Thoracic aorta (tissue), 2 donors: Measurements from ENCODE around the gene POLN. TPM values are rescaled to one million over a fixed set of nuclear protein-coding genes. Genes with fewer than 3 reads are reported as not detected.

ENCODE experiments used
- ATAC-seq: fragments of 150-250 bp; one replicate; pipeline ENCODE4 v1.8.0; 2017; ENCODE audit warnings: low read depth; ENCODE audit not compliant: insufficient number of reproducible peaks, low FRiP score
- DNase-seq: peaks from one replicate; pipeline ENCODE4 v3.0.0-alpha.2; 2020; ENCODE audit warnings: low spot score
- H3K27ac ChIP-seq, 2 donors: fragments of 200-600 bp; sonication (generic); 1 replicate in 1 of 2; 2 replicates in 1 of 2; pipeline ENCODE4 v1.5.1; 2016; ENCODE audit warnings: mild to moderate bottlenecking in 2 of 2, moderate library complexity in 2 of 2
- H3K27me3 ChIP-seq: fragments of 200-600 bp; sonication (generic); replicated peaks from 2 replicates; pipeline ENCODE4 v1.6.0; 2016; ENCODE audit warnings: mild to moderate bottlenecking; ENCODE audit not compliant: insufficient read depth
- H3K36me3 ChIP-seq: fragments of 200-600 bp; sonication (generic); one replicate; pipeline ENCODE4 v1.5.1; 2016
- H3K4me1 ChIP-seq, 2 donors: fragments of 200-600 bp; sonication (generic); 1 replicate in 1 of 2; 2 replicates in 1 of 2; pipeline versions ENCODE4 v1.5.1 to v1.6.0; 2016; ENCODE audit warnings: low read depth in 2 of 2, mild to moderate bottlenecking in 1 of 2; ENCODE audit not compliant: control insufficient read depth in 1 of 2
- H3K4me3 ChIP-seq: fragments of 200-600 bp; sonication (generic); 2 replicates; pipeline ENCODE4 v1.5.1; 2016; ENCODE audit warnings: mild to moderate bottlenecking
- H3K9me3 ChIP-seq: fragments of 200-600 bp; sonication (generic); 2 replicates; pipeline ENCODE4 v1.5.1; 2016
- total RNA-seq, 2 donors: library from RNA; depleted of rRNA; stranded (reverse); fragments of >200 nt; gene quantifications; one replicate each; pipeline versions ENCODE4 v1.1.0 to v1.2.3, GENCODE V29; 2016
- TF ChIP-seq, protein P1 (sequence below): fragments of 200-600 bp; sonication (generic); IDR thresholded peaks from one replicate; pipeline ENCODE4 v1.5.1; 2019; ENCODE audit warnings: antibody characterized with exemption

Gene POLN
- total RNA-seq, 2 donors from 2014 or later = 3.2 to 3.5 TPM

DNA sequence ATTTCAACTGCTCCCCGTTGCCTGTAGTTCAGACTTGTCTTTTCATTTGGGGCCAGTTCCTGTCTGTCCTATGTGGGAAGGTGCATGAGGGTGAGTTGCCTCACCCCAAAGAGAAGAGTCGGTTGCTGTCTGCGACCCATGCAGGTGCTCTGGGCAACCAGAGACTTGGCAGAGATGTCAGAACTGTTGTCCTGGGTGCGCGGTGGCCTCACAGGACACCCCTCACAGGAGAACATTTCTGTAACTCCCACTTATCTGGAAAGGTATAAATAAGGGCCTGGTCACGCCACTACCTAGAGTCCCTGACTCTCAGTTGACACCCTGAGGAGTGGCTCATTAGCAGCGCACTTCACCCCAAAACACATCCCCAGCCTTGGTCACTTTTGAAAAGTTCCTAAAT lies 192.5 kb downstream of the POLN start:
- no peaks in the 10 kb centered on the region for H3K4me1 ChIP-seq
- H3K27ac ChIP-seq = no peak overlapping the region
- TF ChIP-seq, protein P1, sequence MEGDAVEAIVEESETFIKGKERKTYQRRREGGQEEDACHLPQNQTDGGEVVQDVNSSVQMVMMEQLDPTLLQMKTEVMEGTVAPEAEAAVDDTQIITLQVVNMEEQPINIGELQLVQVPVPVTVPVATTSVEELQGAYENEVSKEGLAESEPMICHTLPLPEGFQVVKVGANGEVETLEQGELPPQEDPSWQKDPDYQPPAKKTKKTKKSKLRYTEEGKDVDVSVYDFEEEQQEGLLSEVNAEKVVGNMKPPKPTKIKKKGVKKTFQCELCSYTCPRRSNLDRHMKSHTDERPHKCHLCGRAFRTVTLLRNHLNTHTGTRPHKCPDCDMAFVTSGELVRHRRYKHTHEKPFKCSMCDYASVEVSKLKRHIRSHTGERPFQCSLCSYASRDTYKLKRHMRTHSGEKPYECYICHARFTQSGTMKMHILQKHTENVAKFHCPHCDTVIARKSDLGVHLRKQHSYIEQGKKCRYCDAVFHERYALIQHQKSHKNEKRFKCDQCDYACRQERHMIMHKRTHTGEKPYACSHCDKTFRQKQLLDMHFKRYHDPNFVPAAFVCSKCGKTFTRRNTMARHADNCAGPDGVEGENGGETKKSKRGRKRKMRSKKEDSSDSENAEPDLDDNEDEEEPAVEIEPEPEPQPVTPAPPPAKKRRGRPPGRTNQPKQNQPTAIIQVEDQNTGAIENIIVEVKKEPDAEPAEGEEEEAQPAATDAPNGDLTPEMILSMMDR = no peak
- H3K36me3 ChIP-seq = no peaks in the 10 kb centered on the region
- H3K9me3 ChIP-seq = no peaks in the 10 kb centered on the region
- DNase-seq (no peak), ATAC-seq (no peak)
- H3K27me3 ChIP-seq = peaks cover 3% of the 10 kb centered on the region
- H3K4me3 ChIP-seq = no peak overlapping the region

DNA sequence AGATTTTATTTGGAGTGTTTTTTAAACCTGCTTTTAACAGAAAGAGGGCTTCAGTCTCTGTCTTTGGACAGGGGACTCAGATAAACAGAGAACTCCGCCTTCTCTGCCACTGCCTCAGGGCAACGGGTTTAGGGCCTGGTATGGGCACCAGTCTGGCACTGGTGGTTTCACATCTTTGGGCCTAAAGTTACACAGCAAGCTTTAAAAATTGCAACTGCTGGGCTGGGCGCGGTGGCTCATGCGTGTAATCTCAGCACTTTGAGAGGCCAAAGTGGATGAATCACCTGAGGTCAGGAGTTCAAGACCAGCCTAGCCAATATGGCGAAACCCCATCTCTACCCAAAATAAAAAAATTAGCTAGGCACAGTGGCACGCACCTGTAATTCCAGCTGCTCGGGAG lies 193.1 kb downstream of the POLN start:
- H3K4me3 ChIP-seq = no peak overlapping the region
- no peaks in the 10 kb centered on the region for H3K4me1 ChIP-seq
- H3K27me3 ChIP-seq = peaks cover 3% of the 10 kb centered on the region
- H3K36me3 ChIP-seq = no peaks in the 10 kb centered on the region
- ATAC-seq = no peak
- DNase-seq = no peak
- TF ChIP-seq, protein P1 = no peak
- no peak overlapping the region for H3K27ac ChIP-seq
- H3K9me3 ChIP-seq = no peaks in the 10 kb centered on the region

DNA sequence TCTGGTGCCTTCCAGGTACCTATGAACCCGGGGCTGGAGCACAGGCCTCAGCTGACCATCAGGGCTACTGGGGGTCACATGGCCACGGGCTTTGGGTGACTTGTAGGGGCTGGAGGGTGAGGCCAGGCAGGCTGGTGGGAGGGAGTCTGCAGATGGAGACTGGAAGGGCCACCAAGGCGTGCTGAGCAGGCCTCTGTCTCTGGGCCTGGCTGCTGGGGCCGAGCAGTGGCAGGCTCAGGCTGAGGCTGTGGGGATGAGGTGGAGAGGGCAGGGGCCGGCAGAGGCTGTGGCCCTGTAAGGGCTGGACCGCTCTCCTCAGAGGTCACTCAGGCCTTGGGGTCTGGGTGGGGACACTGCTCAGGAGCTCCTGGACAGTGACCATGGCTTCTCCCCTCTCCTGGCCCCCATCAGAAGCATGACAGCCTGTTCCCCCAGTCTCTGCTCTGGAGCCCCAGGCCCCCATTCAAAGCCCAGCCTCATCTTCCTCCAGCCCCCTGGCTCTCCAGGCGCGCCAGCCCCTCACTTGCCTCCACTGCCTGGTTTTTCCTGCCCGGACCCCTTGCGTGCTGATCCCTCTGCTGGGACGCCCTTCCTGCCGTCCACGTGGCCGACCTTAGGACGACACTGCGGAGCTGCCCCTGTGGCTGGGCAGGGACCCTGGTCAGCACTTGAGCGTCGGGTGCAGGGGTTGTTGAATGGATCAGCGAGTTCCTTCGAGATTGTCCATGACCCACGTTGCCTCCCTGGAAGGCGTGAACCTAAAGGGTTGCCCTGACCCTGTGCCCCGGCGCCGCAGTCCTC lies 193.9 kb downstream of the POLN start:
- H3K27ac ChIP-seq = no peak overlapping the region
- H3K27me3 ChIP-seq = peaks cover 3% of the 10 kb centered on the region
- TF ChIP-seq, protein P1 = no peak
- ATAC-seq (no peak), DNase-seq (no peak)
- H3K4me1 ChIP-seq = peaks cover 0 to 1% of the 10 kb centered on the region in 2 donors
- no peaks in the 10 kb centered on the region for H3K9me3 ChIP-seq
- no peak overlapping the region for H3K4me3 ChIP-seq
- H3K36me3 ChIP-seq = no peaks in the 10 kb centered on the region

DNA sequence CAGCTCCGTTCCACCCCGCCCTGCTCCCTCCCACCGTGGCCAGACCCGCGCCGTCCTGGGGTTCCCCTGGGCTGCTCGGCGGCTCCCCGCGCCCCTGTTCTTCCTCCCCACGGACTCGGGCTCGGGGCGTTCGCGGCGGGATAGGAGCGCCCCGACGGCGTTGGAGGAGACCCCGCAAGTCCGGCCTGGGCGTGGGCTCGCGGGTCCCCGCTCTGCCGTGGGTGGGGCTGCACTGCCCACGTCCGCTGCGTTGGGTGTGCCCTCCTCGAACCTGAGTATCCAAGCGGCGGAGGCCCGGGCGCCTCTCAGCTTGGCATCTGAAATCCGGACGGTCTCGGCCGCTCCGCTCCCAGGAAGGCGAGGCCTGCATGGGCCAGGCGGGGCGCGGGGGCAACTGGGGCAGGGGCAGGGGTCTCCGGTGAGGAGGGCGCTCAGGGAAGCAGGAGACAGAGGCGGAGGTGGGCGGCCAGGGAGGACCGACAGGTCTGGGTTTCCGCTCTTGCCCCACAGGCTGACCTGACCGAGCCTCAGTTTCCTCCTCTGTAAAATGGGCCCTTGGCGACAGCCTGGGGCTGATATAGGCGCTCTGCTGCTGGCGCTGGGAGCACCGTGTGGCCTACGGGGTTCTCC lies 194.8 kb downstream of the POLN start:
- Histone ChIP-seq H3K27me3 (peaks cover 3% of the 10 kb centered on the region), H3K27ac (no peak overlapping the region), H3K4me3 (no peak overlapping the region), H3K4me1 (peaks cover 0 to 10% of the 10 kb centered on the region in 2 donors), H3K9me3 (no peaks in the 10 kb centered on the region), H3K36me3 (no peaks in the 10 kb centered on the region)
- DNase-seq = no peak
- no peak for ATAC-seq
- TF ChIP-seq, protein P1 = no peak
